Muscle of arm (tissue), 12 donors: Measurements from ENCODE around the gene COL15A1. TPM values are rescaled to one million over a fixed set of nuclear protein-coding genes. Genes with fewer than 3 reads are reported as not detected.

ENCODE experiments used
- DNase-seq: peaks from one replicate; pipeline ENCODE4 v3.0.0-alpha.2; 2013
- polyA plus RNA-seq, 12 donors: library from polyadenylated mRNA; unstranded; fragments of 120-200 nt; gene quantifications; one replicate each; pipeline ENCODE4 v1.2.1, GENCODE V29; 2013; ENCODE audit not compliant: insufficient read length in 12 of 12

COL15A1 gene
- polyA plus RNA-seq, 12 donors, result 94.2 to 243 (median 172) TPM; not detected in 1

DNA sequence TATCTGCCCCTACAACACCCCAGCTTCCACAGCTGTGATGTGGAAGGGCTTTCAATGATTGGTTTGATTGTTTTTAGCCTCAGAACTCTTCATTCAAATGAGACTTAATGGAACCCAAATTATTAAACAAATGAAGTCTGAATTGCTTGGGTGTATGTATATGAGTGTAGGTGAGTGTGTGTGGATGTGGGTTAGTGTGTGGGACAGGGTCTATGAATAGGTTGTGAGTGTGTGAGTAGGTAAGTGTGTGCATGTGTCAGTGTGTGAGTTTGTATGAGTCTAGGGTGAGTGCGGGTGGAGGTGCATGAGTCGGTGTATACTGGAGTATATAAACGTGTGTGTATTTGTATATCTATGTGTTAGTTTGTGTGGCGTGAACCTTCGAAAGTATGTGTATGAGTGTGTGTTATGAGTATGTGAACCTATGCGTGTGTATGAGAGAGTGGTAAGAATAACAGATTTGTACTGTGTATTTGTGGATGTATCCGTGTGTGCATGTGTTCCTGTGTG, 26.9 kb downstream of the COL15A1 start:
- no peak for DNase-seq

DNA sequence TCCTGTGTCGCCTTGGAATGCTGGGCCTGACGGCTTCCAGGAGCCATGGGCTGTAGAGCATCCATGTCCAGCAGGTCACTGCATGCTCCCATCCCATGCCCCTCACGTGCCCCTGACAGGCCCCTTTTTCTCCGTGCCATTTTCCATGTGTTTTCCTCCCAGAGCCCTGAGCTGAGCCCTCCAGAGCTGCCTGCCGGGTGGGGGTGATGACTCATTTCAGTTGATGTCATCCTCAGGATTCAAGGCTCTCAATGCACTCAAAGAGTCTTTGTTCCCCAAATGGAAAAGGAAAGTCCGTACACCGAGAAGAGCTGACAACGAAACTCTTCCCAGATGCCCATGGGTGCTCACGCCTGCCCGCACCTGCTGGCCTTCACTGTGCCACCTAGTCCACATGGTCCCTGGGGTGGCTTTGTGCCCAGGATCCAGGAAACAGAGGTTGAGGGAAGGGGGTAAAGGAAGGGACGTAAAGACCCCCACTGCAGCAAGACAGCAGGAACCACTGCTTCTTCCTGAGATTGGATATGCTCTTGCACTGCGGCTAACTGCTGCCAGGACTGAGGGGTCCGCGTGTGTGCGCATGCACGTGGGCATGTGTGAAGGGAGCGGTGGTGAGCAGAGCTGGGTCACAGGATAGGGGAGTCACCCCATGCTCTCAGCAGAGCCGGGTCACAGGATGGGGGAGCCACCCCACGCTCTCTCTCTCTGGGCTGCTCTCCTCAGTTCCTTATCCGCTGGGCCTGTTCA, 27.6 kb downstream of the COL15A1 start:
- DNase-seq, result no peak

DNA sequence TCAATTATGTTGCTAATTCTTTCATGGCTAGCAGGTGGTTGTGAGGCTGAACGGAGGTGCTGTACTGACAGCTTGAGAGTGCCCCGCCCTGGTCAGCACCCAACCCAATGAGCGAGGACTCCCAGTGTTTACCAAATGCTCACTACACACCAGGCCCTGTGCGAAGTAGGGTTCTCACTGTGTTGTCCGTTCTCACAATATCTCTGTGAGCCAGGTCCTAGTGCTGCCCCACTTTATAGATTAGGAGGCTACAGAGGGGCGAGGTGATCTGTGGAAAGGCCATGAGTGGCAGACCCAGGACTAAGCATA, 28.2 kb downstream of the COL15A1 start:
- DNase-seq, result no peak

DNA sequence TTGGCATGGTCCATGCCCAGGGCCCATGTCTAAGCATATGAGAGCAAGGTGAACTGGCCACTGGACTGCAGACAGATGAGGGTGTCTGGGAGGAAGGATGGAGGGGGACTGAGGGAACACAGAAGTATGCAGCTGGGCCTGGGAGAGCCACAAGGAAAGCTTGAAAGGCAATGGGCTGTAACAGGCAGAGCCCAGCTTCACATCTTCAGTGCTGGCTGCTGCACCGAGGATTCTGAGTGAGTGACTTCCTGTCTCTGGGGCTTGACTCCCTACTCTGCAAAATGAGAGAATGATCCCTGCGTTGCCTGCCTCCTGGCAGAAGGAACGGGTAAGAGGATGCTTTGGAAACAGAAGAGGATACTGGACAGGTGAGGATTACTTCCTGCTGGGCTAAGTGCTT, 29.0 kb downstream of the COL15A1 start:
- no peak for DNase-seq

DNA sequence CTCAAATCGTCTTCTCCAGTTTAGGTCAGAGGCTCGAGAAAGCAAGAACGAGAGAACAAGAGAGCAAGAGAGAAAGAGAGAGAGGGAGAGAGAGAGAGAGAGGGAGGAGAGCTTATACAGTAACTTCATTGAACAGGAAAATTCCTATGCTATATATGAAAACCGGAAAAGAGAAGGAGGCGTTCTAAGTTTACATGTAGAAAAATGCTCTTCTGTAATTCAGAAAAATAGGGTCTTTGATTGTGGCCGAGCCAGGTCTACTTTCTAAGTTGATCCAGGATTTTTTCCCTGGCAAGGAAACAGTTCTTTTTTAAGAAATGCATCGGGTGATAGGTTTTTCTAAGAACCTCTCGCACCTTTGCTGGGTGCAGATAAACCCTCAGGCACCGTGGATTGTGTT, 29.5 kb downstream of the COL15A1 start:
- no peak for DNase-seq

DNA sequence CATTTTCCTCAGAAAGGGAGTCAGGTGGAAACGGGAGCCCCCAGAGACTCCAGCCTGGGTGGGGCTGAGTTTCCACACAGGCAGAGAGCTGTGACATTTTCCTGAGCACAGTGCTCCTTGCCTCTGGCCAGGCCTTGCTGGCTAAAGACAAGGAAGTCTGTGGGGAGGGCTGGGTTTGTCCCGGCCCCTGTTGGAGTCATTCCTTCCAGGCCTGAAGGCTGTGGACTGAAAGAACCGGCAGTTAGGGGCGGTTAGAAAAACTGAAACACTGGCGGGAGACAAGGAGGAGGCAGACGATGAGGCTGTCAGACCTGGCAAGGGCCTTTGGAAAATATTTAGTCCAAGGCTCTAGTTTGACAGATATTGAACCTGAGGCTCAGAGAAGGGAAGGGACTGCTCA, 29.9 kb downstream of the COL15A1 start:
- DNase-seq, result no peak

DNA sequence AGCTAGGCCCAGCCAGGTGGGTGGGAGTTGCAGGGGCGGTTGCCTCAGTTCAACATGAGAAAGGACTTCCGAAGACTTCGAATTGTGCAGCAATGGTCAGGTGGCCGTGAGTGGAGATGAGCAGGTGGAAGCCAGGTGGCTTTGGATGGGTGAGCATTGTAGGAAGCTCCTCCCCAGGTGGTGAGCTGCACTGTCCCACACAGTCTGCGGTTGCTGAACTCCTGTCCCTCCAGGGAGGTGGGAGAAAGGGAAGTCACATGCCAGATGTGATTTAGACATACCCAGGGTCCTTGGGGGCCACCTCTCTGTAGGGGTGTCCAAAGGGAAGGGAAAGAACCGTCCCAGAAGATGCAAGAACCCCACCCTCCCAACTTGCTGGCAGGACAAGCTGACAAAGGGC, 30.4 kb downstream of the COL15A1 start:
- DNase-seq, result no peak

DNA sequence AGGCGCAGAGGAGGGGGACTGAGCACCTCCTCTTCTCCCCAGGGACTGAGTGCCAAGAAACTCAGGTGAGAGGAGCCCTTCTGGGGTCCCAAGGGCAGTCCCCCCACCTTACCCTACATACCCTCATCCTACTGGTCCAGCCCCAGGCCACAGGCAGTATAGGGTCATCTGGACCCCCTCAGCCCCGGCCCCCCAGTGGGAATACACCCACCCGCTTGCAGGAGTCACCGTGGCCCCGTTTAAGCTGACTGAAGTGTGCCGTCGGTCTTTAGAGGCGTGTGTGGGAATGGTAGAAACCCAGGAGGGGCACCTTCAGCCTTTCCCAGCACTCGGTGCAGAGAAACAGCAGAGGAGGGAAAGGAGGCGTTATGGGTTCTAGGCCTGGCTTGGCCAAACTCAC, 30.8 kb downstream of the COL15A1 start:
- DNase-seq, result no peak

DNA sequence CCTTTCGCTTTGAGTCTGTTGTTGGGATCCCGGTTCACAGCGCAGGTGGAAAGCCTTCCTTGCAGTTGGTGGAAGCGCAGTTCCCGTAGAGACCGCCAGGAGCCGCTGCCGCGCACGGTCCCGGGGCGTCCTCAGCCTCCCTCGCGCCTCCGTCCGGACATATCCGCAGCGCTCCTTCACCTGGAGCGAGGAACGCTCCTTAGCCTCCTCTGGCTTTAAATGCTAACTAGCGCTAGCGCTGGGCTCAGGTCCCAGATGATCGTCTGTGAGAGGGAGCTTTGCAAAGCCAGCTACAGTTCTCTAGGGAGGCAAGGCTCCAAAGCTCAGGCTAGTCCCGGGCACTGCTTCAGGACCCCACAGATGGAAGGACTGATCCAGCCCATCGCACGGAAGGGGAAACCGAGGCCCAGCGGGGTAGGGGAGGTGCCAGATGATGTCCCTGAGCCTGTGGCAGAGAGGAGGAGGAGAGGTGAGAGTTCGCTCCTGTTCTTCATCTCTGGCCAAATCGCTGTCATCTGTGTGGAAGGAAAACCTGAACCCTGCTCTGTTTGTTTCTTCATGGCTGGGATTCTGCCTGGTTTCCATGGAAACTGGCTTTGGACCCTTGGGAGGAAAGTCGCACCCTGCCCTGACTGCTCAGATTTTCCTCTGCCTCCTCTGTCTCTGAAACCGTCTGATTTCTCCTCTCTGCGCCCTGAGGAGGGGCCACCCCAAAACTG, 31.4 kb downstream of the COL15A1 start:
- peak; percentile 88 for DNase-seq

DNA sequence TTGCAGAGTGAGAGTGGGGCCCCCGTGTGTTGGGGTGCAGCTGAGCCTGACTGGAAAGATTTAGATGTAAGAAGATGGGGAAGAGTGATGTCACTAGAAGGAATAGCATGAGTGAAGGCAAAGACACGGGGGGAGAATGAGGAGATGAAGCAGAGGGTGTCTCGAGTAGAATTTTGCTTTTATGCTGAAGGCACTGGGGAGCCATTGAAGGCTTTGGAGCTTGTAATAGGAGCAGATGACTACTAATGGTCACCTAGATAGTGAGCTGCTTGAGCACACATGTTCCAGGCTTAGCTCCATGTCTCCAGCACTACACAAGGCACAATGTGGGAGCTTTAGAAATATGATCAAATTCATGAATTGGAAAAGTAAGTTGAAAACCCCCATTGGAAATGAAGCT, 32.1 kb downstream of the COL15A1 start:
- DNase-seq, result no peak

DNA sequence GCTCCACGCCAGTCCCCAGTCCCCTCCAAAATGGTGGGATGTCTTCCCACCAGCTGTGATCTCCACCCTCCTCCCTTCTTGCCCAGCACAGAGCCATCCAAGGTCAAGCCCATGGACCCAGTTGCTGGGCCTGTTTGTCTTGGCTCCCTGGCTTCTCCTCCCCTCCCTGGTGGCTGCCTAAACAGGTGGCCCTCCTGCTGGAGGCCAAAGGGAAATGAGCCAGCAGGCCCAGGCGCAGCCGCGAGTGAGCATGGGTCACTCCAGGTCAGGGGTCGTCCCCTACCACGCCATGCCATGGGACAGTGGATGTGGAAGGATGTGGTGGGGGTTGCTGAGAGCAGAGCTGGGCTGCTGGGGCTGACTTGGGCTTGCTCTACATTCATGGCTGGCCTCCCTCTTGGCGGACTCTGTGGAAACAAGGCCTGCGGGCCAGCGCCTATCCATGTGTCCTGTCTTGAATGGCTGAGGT, 33.6 kb downstream of the COL15A1 start:
- DNase-seq, result peak; percentile 71

DNA sequence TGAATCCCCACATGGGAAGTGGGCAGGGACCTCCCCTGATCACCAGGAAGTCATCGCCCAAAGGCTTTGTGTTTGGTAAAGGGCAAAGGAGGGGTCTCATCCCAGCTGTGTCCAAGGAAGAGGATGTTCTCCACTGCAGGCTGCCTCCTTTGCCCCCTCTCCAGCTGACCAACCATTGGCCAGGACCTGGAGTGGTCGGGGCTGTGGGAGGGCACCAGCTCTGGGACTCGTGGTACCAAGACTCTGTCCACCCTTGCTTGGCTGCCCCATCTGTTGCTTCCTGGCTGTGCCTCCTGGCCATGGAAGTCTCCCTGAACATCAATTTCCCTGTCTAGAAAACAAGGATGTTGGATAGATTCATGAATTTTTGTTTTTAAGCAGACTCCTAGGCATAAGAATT, 34.1 kb downstream of the COL15A1 start:
- DNase-seq, result no peak

DNA sequence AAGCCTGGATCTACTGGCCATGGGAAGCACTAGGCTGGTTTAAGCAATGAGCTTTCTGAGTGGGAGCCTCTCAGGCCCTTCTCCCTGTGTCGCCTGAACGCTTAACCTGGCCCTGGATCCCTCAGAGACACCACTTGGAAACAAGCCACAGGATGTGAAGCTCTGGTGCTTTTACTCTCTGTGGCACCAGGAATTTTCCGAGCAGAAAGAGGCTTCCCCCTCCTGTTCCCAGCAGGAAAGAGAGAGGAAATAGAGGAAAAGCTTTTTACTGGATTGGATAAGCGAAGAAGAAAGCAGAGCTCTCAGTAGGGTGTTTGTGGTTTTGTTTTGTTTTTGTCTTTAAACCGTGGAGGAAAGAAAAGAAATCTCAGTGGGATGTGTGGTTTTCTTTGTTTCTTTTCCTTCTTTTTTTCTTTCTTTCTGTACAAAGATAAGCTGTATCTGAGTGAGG, 34.5 kb downstream of the COL15A1 start:
- no peak for DNase-seq

DNA sequence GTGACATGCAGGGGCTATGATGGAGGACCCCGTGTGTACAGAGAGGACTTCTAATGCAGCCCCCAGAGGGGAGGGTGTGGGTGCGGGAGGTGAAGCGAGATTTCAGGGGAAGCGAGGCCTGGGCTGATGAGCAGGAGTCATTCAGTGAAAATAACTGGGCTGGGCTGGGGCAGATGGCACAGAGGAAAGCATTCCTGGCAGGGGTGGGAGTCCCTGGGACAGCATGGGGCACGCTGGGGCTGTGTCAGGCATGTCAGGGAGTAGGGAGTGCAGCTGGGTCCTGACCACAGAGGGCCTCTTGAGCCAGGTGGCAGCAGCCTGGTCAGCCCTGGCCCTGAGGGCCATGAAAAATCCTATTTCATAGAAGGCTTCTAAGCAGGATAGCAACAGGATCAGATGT, 36.6 kb downstream of the COL15A1 start:
- no peak for DNase-seq

DNA sequence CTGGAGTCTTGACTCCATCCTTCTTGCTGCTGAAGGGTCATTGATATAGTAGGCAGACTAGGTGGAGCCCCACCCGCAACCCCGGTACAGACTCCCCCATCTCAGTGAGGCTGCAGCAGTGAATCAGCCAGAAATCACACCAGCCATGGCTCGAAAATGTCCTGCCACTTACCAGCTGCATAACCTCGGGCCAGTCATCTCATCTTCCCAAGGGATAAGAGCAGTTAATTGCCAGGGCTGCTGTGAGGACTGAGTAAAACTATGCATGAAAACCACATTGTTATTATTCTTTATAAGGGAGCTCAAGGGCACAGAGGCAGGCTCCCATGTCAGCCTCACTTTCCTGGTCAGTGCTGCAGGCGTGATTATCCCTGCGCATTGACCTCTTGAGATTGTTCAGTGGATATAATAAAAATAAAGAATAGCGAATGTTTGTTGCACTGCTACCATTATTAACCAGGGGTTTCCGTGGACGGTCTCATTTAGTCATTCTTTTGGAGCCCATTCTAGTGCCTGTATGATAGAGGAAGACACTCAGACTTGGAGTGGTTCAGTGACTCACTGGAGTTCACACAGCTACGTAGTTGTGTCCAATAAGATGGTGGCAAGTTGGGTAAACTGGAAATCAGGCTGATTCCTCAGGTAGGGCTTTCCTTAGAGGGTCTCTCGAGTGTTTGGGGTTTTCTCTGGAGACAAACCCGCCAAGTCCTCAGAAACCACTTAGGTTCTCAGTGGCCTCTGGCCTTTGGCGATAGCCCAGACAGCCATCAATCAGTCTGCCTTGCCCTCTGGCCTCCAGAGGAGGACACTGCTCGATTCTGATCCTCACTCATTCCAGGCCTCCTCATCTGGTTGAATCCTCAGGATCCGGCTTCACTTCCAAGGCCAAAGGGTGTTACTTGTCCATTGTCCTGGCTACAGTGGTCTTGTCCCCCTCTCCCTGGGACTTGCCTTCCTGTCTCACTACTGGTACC, 39.9 kb downstream of the COL15A1 start:
- no peak for DNase-seq

DNA sequence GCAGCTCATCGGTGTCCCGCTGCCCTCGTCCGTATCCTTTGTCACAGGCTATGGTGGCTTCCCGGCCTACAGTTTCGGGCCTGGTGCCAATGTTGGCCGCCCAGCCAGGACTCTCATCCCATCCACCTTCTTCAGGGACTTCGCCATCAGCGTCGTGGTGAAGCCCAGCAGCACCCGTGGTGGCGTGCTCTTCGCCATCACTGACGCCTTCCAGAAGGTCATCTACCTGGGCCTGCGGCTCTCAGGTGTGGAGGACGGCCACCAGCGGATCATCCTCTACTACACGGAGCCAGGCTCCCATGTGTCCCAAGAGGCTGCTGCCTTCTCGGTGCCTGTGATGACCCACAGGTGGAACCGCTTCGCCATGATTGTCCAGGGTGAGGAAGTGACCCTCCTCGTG, 41.9 kb downstream of the COL15A1 start:
- no peak for DNase-seq

DNA sequence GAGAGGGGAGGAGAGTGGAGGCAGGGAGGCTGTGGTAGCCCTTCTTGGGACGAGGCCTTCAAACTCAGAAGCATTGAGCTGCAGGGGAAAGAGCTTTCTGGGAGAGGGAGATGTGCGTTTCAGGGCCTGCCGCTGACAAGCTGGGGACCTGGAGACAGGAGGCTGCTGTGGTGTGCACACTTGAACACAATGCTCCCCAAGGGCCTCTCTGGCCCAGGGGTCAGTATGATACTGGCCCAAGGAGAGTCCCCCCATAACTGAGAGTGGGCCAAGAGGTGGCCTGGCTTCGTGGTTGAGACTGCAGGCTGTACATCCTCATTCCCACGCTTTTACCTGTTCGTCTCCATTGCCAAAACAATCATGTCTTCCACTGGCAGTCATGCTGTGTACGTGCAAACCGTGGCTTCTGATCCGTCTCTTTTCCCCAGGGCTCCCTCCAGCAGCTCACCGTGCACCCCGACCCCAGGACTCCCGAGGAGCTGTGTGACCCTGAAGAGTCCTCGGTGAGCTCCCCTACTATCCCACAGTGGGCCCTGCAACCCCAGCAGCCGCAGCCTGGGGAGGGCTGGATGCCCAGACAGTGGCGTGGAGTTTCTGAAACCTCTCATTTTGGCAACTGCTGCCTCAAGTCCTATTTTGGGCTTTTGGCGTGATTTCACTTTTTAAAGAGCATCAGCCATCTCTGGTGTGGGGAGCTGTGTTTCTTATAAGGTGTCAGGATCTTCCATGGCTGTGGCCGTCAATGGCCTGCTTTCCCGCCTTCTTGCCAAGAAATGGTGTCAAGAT, 43.4 kb downstream of the COL15A1 start:
- DNase-seq, result no peak

DNA sequence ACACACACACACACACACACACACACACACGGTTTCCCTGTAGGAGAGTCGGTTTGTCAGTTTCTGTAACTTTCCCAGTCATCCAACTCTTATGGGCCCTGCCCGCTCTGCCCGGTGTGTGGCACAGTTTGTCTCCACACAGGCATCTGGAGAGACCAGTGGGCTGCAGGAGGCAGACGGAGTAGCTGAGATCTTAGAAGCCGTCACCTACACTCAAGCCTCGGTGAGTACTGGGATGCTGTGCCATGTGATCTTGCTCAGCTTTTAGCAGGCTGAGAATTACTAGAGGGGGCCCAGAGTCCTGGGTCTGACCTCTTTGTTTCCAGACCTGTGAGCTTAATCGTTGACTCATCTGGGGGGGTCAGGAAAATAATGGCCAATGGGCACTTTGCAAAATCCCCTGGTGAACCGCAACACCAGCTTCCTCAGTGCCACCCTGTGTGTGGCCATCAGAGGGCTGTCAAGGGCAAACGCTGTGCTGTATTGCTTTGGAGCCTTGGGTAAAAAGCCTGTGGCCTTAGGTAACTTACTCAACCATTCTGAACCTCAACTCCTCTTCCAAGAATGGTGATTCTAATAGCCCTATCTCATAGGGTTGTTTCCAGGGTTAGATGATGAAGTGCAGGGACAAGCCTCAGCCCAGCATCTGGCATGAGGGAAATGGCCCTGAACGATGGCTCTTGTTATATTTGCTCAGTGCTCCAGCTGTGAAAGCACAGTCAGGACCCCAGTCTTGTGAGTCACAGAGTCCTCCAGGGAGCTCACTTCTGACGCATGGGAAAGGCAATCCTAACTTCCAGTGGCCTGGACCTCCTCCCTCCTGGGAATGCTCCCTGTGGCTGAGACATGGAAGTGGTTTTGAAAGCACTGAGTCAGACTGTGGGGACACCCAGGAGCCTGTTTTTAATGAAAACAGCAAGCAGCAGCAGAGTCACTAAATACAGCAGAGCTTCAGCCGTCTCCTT, 45.6 kb downstream of the COL15A1 start:
- no peak for DNase-seq

DNA sequence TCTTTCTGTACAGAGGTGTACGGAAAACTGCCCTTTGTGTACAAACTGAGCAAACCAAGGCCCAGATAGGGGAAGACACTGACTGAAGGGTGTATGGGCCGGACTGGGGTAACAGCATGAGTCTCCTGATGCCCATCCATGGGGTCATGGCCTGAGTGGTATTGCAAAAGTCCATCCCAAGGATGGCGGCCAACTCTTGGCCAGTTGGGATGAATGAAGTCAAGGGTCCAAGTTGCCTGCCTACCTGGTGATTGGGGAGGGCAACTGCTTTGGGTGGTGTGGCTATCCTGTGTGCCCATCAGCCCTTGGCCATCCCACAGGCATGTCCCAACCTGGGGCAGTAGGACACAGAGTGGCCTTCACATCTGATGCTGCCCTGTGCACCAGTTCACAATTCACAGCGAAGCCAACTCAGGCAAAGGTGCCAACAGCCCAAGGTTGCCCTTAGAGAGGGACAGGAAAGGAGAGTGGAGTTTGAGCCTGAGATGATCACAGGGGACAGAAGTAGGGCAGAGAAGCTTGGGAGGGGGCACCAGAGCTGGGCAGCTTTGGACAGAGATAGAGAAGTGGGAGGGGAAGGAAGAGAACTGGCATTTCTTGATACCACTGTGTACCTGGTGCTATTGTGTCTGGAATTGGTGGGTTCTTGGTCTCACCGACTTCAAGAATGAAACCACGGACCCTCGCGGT, 46.6 kb downstream of the COL15A1 start:
- DNase-seq, result no peak
